22Rv1 (cell line): ENCODE results near the gene DAAM1.

ENCODE experiments used
- CTCF ChIP-seq: fragments of 450-650 bp; IDR thresholded peaks from 2 replicates; pipeline ENCODE4 v1.5.1; 2017; ENCODE audit warnings: mild to moderate bottlenecking
- ZFX ChIP-seq: fragments of 450-650 bp; IDR thresholded peaks from 2 replicates; pipeline ENCODE4 v1.6.1; 2017; ENCODE audit warnings: antibody characterized with exemption, borderline replicate concordance

GRCh38 chr14:59398841-59399240 is 210.4 kb downstream of the DAAM1 start:
- TF ChIP-seq CTCF (no peak), ZFX (no peak)
